Mucosa of descending colon (tissue), 3 donors: ENCODE results near the gene NR3C1. TPM values are rescaled to one million over a fixed set of nuclear protein-coding genes. Genes with fewer than 3 reads are reported as not detected.

Experiments
- ATAC-seq: fragments of 200-7000 bp; cut with Tn5 transposase; one replicate; pipeline ENCODE4 v1.9.1; 2020; ENCODE audit warnings: mild to moderate bottlenecking, moderate library complexity
- DNase-seq, 3 donors: peaks; one replicate each; pipeline ENCODE4 v3.0.0-alpha.2; 2020
- H3K36me3 ChIP-seq: fragments of 200-600 bp; one replicate; pipeline ENCODE4 v1.8.0; 2021; ENCODE audit warnings: low read depth, mild to moderate bottlenecking
- H3K4me1 ChIP-seq: fragments of 200-600 bp; one replicate; pipeline ENCODE4 v1.8.0; 2021; ENCODE audit warnings: low read depth, mild to moderate bottlenecking
- H3K4me3 ChIP-seq: fragments of 200-600 bp; one replicate; pipeline ENCODE4 v1.8.0; 2021; ENCODE audit warnings: mild to moderate bottlenecking
- H3K9me3 ChIP-seq: fragments of 200-600 bp; one replicate; pipeline ENCODE4 v1.8.0; 2021; ENCODE audit warnings: mild to moderate bottlenecking
- intact Hi-C, 2 donors: fragments of 100-400 bp; cut with DNase I in 1 of 2; cut with micrococcal nuclease in 1 of 2; formaldehyde crosslinking; loops; one replicate each; pipeline versions ENCODE4 v1.11.0 to v1.11.1; 2022; cut with DNase I, micrococcal nuclease
- total RNA-seq, 3 donors: library from RNA; stranded (reverse); fragmentation: NEBNext Ultra II Directional in 2 of 3; extraction: Animal tissue kit (Norgen Biotek cat#: 25700) in 2 of 3; gene quantifications; one replicate each; pipeline versions ENCODE4 v1.2.1 to v1.2.4, GENCODE V29; 2021 to 2023
- TF ChIP-seq, protein P1 (sequence below): fragments of 200-600 bp; IDR thresholded peaks from one replicate; pipeline ENCODE4 v1.8.0; 2022; ENCODE audit warnings: antibody characterized with exemption, mild to moderate bottlenecking
- donor health status: DM: no; HTN: no; CAD: no; lungs with moderate emphysema.
- donor health status: DM: no; HTN: no; CAD: no.
- donor health status: DM: no; HTN: yes; CAD: no.

Gene NR3C1
- total RNA-seq, 3 donors from 2014 or later = 25.6 to 59.0 (median 27.7) TPM

DNA sequence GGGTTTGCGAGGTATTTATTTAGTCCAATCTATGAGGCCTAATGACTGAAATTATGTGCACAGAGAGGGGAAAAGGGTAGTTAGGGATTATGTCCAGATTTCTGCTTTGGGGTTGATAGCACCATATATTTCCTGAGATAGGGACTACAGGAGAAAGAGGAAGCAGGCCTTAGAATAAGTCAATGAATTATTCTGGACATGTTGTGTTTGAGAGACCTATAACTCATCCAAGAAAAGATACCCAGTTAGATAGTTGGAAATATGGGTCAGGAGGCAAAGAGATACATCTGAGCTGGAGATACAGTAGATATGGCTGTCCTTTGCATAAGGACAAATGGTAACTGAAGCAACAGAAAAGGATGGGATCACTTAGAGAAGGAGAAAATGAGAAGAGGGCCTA is 53.1 kb downstream of the NR3C1 start:
- no peak overlapping the region for H3K4me3 ChIP-seq
- peaks cover 6% of the 10 kb centered on the region for H3K4me1 ChIP-seq
- DNase-seq = no peak
- H3K36me3 ChIP-seq = no peaks in the 10 kb centered on the region
- no peaks in the 10 kb centered on the region for H3K9me3 ChIP-seq
- no peak for ATAC-seq
- intact Hi-C loops = no loop called here
- TF ChIP-seq, protein P1, sequence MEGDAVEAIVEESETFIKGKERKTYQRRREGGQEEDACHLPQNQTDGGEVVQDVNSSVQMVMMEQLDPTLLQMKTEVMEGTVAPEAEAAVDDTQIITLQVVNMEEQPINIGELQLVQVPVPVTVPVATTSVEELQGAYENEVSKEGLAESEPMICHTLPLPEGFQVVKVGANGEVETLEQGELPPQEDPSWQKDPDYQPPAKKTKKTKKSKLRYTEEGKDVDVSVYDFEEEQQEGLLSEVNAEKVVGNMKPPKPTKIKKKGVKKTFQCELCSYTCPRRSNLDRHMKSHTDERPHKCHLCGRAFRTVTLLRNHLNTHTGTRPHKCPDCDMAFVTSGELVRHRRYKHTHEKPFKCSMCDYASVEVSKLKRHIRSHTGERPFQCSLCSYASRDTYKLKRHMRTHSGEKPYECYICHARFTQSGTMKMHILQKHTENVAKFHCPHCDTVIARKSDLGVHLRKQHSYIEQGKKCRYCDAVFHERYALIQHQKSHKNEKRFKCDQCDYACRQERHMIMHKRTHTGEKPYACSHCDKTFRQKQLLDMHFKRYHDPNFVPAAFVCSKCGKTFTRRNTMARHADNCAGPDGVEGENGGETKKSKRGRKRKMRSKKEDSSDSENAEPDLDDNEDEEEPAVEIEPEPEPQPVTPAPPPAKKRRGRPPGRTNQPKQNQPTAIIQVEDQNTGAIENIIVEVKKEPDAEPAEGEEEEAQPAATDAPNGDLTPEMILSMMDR = no peak

DNA sequence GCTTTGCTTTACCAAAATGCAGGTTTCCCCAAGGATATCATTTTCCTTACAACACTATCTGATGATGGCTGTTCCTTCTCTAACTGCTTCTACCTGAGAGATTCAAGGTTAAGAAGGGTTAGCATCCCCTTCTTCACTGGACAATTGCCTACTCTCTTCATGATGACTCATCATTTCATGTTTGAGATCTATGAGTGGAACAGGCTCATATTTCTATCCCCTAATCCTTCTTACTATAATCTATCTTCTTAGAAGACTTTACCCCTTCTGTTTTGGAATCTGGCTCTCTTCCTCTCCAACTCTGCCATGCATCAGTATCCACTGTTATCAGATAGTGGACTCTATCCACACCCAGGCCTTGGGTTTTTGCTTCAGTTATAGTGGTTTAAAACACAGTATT is 54.3 kb downstream of the NR3C1 start:
- ATAC-seq = no peak
- TF ChIP-seq, protein P1 = no peak

DNA sequence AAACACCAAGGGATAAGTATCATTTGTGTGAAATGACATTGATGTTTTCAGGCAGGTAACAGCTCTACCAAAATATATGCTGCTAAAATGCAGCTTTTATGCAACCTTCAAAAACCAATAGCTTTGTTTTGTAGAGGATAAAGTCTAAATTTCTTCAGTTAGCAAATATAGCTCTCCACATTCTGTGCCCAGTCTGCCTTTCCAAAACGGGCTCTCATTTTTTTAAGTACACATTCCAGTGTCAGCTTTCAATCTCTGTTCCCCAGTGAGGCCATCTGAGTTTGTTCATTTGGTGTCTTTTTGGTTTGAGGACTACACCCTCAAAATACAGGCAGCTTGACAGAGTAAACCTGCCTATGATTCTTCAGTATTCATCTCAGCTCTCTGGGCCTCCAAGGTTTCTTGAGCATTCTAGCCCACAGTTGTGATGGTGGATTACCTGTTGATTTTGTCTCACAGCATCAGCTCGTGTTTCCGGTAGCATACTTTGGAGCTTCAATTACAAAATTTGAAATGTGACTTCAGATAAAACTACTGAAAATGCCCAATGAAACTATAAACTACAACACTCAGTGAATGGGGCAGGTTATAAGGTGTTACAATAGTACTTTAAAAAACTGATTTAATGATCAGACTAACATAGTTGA is 55.7 kb downstream of the NR3C1 start:
- TF ChIP-seq, protein P1 = no peak
- H3K9me3 ChIP-seq = no peaks in the 10 kb centered on the region
- peaks cover 5% of the 10 kb centered on the region for H3K4me1 ChIP-seq
- ATAC-seq (no peak), DNase-seq (no peak)
- H3K36me3 ChIP-seq = no peaks in the 10 kb centered on the region
- no peak overlapping the region for H3K4me3 ChIP-seq
- intact Hi-C loops = no loop called here

More for the DNA sequence above, 54.3 kb downstream of the NR3C1 start:
- Histone ChIP-seq H3K36me3 (no peaks in the 10 kb centered on the region), H3K4me1 (peaks cover 5% of the 10 kb centered on the region), H3K4me3 (no peak overlapping the region), H3K9me3 (no peaks in the 10 kb centered on the region)
- intact Hi-C loops = no loop called here
- no peak for DNase-seq

DNA sequence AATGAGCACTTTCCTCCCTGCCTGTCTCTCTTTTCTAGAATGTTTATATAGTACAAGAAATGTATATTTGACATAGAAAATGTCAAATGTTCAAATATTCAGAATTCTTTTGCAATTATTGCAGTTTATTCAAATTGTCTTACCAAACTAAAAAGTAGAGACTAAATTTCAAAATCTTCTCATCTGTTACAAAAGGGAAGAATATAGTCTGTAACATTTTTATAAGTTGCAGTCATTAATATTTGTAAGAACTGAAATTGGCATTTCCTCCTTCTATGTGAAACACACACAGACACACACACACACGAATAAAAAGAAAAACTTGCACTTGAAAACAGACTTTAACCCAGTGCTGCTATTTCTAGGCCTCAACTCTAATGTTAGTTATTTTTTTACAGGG is 56.4 kb downstream of the NR3C1 start:
- TF ChIP-seq, protein P1 = no peak
- DNase-seq = no peak
- Histone ChIP-seq H3K4me3 (no peak overlapping the region), H3K4me1 (peaks cover 5% of the 10 kb centered on the region), H3K9me3 (no peaks in the 10 kb centered on the region), H3K36me3 (no peaks in the 10 kb centered on the region)
- intact Hi-C loops = no loop called here
- no peak for ATAC-seq

DNA sequence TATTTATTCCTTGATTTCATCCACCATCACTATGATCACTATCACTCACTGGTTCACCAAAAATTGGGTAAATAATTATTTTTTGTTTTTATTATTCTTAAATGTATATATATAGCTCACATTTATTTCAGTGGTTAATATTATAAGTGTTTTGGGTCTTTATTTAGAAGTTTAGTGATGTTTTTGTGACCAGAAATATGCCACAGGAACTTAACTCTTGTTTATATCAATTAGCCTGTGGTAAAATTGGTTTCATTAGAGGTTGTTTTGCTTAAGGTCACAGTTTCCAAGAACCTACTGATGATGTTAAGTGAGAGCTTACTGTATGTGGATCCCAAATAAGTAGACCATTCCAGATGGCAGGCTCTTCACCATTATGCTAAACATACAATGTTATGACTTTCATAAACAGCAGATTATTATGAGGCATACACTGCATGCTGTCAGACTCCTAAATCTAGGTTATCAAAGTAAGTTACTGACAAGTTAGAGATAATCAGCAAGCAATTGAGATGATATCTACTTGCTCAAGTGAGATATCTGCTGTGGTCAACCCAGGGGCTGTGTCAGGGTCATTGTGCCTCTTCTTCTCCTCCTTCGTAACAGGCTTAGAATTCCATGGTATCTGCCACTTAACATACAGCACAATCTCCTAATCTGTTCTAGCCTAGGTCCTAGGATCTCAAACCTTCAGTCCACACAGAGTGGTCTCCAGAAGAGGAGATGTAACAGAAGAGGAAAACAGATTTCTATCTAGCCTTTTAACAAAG is 57.6 kb downstream of the NR3C1 start:
- DNase-seq (no peak), ATAC-seq (no peak)
- Histone ChIP-seq H3K4me3 (no peak overlapping the region), H3K4me1 (peaks cover 5% of the 10 kb centered on the region), H3K9me3 (no peaks in the 10 kb centered on the region), H3K36me3 (no peaks in the 10 kb centered on the region)
- intact Hi-C loops = no loop called here
- TF ChIP-seq, protein P1 = no peak
